Endometrial microvascular endothelial cells (primary cell): ENCODE results near the gene DDX39A. TPM values are rescaled to one million over a fixed set of nuclear protein-coding genes. Genes with fewer than 3 reads are reported as not detected.
"Not testable (repeated sequence)": the region's sequence is repeated elsewhere in the genome, so short reads cannot be mapped to it uniquely, and the experiment has no call there.

Experiments
- in situ Hi-C: cut with HindIII; loops from 2 replicates; pipeline ENCODE4 v1.10.0; 2017; ENCODE audit warnings: low sequenced_read_pairs, low pct_unique_long_range_greater_than_20kb; ENCODE audit errors: inconsistent ontology term
- total RNA-seq: library from RNA; depleted of rRNA; stranded (reverse); fragments of >200 nt; gene quantifications from one replicate; pipeline ENCODE4 v1.2.3, GENCODE V29; 2015; ENCODE audit errors: inconsistent ontology term

Gene DDX39A
- total RNA-seq, 1 donor from 2014 or later, result 219 TPM

DNA sequence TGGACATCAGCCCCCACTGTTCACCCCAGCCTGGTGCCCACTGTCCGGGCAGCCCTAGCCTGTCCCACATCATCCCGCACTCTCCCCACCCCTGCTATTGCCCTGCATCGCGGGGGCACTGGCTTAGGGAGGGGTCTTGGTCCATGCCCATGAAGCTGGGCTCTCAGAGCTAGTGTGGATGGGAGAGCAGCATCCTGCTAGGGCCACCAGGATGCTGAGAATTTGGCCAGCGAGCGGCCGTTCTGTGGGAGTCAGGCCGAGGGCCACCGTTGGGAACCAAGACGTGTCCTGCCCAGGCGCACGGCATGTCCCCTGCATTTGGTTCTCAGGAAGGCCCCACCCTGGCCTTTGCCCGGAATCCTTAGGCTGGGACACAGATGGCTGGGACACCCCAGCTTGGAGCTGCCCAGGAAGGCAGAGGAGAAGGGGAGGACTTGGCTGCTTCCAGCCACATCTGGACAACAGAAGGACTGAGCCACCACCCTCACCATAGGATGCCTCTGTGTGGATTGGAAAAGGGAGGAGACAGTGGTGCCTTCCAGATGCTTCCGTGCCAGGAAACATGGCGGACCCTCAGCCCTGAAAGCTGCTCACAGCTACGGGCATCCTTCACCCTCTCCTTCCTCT, 23.3 kb downstream of the DDX39A start:
- in situ Hi-C loops, result no loop called here

DNA sequence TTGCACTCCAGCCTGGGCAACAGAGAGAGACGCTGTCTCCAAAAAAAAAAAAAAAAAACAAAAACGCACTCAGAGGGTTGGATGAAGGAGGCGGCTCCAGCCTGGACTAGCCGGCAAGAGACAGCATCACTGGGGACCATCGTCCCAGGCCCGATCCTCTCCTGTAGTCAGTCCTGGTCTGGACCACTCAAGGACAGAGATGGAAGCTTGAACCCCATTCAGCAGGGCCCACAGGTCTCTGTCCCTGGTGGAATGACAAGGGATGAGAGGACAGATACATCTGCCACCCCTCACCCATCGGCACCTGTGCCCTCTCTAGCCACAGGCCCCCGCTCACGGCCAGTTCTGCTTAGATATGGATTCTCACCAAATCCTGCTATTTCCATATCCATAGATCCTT, 23.9 kb downstream of the DDX39A start:
- in situ Hi-C loops, result no loop called here

DNA sequence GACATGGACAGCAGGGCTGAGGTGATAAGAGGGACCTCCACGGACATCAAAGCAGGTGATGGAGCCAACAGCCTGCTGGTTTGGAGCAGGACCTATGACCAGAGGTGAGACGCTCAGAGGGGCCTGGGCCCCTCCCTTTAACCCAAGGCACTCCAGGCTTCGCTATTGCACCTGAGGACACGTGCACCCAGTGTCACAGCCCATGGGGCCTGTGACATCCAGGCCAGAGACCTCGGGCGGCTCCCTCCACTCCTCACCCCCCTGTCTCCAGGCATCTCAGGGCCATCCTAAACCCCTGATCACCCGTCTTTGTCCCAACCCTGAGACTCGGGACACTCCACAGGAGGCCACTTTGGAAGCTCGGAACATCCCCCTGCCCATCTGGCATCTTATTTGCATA, 25.0 kb downstream of the DDX39A start:
- in situ Hi-C loops, result no loop called here

DNA sequence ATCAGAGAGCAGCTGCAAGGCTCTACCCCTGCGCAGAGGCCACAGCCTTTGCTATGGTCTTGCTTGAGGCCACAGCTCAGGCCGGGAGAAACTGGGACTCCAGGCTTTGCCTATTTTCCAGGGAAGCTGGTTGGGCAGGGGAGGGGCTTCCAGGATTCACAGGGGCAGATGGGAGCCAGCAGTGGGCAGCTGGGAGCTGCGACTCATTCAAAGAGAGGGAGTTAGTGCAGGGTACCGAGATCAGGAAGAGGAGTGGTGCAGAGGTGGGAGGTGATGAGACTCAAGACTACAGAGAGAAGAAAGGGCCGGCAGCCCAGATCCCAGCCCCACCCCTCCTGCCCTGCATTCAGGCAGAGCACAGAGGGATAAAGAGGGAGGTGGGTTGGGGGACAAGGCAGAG, 25.8 kb downstream of the DDX39A start:
- in situ Hi-C loops, result no loop called here

DNA sequence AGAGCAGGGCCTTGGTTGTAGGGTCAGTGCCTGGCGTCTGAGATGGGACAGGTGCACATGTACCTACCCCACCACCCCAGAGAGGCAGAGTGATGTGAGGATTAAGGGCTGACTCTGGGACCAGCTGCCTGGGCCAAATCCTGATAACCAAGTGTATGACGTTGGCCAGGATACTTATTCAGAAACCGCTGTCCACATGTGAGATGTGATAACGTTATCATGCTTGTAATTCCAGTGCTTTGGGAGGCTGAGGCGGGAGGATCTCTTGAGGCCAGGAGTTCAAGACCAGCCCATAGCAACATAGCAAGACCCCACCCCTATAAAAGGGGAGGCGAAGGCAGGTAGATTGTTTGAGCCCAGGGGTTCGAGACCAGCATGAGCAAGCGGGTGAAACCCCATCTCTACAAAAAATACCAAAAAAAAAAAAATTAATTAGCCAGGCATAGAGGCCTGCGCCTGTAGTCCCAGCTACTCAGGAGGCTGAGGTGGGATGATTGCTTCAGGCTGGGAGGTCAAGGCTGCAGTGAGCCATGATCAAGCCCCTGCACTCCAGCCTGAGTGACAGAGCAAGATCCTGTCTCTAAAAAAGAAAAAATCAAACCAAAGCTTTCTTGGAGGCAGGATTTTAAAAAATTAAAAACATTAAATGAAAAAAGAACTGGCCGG, 27.9 kb downstream of the DDX39A start:
- in situ Hi-C loops, result no loop called here

DNA sequence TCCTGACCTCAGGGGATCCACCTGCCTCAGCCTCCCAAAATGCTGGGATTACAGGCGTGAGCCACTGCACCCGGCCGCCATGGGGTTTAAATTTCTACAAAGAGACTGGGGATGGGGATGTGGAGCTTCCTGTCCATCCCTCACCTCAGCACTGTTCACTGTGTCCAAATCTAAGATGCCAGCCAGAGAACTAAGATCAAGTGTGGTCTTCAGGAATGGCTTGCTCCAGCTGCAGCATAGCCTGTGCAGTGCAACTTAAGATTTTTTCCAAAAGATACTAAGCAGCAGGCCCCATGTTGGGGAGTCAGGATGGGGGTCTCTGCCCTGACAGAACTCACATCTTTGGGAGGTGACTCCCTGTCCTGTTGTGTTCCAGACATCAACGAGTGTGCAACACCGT, 28.6 kb downstream of the DDX39A start:
- in situ Hi-C loops, result no loop called here

DNA sequence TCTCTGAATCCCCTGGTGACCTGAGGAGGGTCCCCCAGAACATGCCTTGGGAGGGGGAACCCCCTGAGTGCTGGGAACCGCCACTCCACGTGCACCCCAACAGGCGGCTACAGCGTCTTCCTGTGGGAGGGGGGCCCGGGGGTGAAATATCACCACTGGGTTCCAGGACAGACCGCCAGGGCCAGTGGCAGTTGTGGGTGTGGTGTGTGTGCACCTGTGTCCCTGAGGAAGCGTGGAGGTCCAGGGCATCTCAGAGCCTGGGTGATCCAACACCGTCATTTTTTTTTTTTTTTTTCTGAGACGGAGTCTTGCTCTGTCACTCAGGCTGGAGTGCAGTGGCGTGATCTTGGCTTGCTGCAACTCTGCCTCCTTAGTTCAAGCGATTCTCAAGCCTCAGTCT, 33.6 kb downstream of the DDX39A start:
- in situ Hi-C loops, result no loop called here

DNA sequence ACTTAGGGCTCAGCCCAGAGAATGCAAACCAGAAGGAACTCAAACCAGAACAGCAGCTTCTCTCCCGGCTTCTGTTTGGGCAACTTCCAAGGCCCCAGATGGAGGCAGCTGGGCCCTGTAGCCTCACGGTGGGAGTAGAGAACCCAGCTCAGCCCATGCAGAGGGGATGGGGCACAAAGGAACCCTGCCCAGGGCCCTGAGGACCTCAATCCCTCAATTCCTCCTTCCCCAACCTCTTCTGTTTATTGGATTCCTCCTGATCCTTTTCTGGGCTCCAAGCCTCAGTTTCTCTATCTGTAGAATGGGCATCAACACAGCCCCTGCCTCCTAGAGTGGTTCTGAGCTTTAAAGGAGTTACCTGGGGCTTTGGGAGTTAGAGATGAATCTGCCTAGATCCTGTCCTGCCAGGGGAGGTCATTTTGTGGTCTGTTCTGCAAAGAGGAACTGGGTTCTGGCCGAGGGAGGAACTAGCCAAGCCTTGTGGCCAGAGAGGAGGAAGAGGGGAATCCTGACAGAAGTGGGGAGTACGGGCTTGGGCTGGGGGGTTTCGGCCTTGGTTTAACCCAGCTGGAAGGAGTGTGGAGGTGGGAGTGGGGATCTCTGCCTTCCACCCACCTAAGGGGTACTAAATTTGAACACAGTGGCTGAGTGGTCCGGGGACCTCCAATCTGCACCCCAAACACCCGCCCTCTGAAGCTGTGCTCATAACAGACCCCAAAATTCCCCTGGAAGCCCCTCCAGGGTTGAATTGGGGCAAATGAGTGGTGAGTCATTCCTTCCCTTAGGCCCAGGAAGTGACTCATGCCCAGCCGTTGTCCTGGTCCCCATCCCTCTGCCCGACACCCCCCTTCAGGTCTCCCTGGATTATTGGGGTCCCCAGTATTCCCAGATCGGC, 35.2 kb downstream of the DDX39A start:
- in situ Hi-C loops, result no loop called here

DNA sequence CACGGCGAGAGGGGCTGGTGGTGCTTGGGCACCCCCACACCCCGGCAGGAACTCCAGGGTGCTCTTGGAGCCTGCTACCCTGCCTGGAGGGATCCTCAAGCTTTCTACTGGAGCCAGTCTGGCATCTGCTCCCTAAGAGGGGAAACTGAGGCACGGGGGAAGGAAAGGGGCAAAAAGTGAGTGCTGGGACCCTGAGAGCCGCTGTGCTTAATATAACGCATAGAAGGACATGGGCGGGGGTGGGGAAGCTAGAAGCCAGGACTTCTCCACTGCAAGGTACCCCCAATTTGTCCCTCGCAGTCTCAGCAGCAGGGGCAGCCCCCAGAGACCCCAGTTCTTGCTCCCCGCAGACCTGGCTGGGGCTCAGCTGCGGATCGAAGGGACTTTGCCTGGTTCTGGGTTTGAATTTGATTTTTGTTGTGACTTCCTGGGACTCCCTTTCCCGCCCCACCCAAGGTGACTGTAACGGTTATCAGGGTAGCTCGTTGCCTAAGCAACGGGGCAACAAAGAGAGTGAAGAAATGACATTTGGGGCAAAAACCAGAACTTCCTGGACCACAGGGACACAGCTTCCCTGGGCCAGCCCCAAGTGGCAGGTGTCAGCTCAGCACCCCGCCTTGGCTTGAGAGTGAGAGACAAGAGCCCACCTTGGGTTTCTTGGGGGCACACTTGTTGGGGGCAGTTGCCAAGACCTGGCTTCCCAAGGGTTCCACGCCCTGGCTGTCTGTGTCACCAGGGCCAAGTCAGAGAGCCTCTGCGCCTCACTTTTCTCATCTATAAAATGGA, 37.3 kb downstream of the DDX39A start:
- in situ Hi-C loops, result no loop called here

DNA sequence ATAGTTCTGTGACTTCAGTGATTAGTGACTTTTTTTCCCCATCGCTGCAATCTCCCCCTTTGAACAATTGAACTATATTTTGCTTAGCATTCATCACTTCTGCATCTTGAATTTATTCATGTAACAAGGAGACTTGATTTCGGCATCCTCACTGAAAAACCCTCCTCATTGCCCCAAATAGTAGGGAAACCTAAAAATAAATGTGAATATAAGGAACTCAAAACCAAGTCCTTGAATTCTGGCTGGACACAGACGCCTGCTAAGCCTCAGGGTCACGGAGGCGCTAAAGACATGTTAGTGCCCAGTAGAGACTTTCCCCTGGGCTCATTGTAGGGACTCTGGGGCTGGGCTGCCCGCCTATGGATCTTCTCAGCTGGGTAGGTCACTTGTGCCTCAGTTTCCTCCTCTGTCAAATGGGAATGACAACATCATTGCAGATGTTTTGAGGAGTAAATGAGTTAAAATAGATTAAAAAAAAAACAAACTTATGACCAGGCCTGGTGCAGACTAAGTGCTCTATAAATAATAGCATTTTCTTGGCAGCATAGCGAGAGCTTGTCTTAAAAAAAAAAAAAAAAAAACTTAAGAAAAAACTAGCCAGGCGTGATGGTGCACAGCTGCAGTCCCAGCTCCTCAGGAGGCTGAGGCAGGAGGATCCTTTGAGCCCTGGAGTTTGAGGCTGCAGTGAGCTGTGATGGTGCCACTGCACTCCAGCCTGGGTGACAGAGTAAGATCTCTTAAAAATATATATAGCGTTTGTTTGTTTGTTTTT, 39.7 kb downstream of the DDX39A start:
- in situ Hi-C loops, result no loop called here

DNA sequence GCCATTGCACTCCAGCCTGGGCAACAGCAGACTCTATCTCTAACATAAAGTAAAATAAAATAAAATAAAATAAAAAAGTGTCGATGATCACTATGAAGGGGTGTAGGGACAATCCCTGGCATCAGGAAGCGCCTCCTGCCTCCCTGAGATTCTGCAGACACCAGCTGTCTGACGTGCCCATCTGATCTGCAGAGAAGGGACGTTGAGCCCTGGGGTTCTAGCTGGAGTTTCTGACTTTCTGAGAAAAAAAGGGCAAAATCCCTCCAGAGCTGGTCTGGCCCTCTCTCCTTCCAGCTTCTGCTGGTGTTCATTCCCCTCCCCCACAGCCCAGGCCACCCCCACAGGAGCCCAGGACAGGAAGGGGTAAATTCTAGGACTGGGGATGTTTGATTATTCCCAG, 40.3 kb downstream of the DDX39A start:
- in situ Hi-C loops, result no loop called here

DNA sequence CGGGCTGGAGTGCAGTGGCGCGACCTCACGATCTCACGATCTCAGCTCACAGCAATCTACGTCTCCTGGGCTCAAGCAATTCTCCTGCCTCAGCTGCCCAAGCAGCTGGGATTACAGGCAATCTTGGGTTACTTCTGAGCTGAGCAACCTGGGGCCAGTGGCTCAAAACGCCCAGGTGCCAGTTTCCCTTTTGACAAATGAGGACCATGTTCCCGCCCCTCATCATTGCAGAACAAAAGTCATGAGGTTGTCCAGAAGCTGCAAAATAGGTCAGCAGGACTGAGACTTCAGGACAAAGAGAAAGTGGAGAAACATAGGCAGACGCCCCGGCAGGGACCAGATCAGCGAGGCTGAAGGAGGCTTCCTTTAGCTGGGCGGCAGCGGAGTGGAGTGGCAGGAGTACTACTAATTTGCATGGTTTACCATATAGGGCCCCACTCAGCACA, 41.2 kb downstream of the DDX39A start:
- in situ Hi-C loops, result no loop called here

DNA sequence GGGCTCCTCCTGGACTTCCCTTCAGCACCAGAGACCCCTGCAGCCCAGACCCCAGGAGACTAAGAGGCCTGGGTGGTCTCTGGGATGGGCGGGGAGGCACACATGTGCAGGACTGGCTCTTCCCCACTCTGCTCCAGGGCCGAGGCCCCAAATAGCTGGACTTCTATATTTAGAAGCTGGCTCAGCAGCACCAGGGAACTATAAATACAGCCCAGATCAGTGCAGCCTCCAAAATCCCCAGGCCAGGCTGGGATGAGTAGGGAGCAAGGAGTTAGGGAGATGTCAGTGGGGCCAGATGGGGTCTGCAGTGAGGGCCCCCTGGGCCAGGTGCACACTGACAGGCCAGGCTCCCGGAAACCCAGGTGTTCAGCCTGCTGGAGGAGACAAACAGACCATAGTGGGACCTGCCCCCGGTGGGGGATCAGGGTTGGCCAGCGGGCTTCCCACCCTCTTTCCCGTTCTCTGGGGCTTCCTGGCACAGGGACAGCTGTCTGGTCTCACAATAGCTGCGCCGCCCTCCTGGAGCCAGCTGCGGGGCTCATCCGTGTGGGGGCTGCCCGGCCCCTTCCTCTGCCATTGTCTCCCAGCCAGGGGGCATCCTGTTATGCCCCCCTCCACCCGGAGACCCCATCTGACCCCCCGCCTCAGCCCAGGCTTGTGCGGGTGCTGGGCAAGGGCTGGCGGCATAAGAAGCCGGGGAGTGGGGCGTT, 43.4 kb downstream of the DDX39A start:
- in situ Hi-C loops, result no loop called here

DNA sequence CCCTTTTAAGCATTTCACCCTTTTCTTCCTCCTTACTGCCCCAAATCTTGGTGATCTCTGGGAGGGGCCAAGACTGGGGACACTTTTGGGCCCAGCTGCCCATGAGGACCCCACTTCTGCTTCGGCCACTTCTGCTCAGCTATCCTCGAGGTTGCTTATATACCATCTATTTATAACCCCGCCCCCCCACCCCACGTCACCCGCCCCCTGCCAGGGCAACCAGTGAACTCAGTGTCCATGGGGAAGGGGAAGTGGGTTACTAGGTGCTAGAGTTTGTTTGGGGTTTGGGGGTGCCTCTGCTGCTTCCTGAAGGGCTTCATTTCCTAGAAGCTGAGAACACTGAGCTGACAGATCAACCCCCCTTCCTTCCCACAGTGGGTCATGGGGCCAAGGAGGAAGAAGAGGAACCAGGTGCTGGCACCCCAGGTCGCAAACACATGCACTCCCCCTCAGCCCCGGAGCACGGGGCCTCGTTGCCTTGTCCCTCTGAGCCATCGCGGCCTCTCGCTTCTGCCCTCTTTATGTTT, 44.0 kb downstream of the DDX39A start:
- in situ Hi-C loops, result no loop called here

DNA sequence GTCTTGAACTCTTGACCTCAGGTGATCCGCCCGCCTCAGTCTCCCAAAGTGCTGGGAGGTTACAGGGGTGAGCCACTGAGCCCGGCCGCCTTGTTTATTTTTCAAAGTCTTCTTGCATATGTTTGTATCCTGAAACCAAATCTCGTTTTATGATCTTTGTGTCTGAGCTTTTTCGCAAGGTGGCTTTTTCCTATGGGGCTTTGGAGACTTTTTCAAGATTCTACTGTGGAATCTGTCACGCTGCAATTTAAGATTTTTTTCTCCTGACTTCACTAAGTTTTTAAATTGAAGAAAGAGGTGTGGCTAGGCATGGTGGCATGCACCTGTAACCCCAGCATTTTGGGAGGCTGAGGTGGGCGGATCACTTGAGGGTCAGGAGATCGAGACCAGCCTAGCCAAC, 44.8 kb downstream of the DDX39A start:
- in situ Hi-C loops, result not testable (repeated sequence)

DNA sequence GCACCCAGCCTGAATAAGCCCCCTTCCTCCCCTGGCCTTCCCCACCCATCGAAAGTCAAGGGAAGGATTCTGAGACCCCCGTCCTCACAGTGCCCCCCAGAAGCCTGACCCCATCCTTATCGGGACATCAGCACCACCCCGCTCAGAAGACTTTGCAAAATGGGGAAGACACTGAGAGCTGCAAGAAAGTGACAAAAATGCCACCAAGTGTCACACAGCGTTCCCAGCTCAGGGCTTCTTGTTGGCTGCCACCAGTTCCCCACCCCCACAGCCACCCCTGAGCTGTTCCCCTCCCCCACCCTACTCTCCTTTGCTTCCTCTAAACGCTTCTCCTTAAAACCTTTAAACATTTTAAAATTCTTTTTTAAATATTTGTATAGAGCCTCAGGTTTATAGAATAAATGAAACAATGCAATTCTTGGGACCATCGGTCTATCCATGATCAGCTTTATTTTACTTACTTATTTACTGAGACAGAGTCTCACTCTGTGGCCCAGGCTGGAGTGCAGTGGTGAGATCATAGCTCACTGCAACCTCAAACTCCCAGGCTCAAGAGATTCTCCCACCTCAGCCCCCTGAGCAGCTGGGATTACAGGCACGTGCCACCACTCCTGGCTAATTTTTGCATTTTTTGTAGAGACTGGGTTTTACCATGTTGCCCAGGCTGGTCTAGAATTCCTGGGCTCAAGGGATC, 46.6 kb downstream of the DDX39A start:
- in situ Hi-C loops, result not testable (repeated sequence)

DNA sequence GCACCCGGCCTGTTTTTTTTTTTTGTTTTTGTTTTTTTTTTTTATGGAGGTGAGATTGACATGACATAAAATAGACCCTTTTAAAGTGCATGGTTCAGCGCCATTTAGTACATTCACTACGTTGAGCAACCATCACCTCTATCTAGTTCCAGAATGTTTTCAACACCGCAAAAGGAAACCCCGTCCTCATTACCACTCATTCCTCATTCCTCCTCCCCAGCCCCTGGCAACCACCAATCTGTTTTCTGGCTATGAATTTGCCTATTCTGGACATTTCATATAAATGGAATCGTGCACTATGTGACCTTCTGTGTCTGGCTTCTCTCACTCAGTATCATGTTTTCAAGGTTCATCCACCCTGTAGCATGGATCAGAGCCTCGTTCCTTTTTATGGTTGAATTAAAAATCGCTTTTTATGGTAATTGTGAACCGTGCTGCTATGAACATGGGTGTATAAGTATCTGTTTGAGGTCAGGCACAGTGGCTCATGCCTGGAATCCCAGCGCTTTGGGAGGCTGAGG, 47.8 kb downstream of the DDX39A start:
- in situ Hi-C loops, result no loop called here
